Stimulated activated CD4-positive, alpha-beta T cell treated with anti-CD3 and anti-CD28 coated beads, Interleukin-12 subunit alpha, Interleukin-12 subunit beta, amount 100 ng/mL, for 24 hours (primary cell): Measurements from ENCODE around the gene UPP1.
"Not testable (repeated sequence)": the region's sequence is repeated elsewhere in the genome, so short reads cannot be mapped to it uniquely, and the experiment has no call there.

Experiments
- DNase-seq, 2 experiments: peaks; one replicate each; pipeline ENCODE4 v3.0.0-alpha.2; 2020; ENCODE audit warnings: low read depth in 2 of 2

The UPP1 gene

DNA sequence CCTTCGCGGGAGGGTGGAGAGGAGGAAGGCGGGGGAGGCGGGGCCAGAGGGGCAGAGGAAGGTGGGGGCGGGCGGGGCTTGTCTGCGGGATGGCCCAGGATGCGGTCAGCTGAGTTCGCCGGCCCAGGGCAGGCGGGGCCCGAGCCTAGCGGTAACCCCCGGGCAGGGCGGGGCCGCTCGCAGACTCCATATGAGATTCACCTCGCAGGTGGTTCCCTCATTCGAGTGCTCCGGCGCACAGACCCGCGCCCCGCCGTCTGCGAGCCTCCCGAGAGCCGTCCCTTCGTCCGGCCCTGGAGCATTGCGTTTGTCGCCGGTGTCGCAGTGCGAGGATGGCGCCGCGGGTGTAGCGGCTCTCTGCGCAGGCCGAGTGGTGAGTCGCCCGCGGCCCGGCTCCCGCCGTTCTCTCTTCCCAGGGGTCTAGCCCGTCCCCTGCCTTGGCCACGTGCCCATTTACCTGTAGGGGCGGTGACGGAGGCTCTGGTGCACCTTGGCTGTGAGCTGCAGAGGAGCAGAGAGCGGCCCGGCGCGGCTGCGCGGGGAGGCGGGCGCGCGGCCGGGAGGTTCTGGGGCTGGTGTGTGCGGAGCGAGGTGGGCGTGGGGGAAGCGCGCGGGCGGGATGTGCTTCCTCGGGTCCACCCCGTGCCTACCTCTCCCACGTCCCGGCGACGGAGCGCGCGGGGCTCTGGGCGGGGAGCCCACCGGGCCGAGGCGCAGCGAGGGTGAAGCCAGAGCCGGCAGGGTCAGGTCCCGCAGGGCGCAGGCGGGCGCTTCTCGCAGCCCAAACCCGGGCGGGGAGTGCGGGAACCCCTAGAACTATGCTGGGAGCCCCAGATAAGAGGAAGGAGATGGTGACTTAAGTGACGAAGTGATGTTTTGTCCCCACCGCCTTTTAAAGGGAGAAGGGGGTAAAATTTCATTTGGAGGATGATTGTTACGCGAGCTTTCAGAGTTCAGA is at the start of gene UPP1:
TSS of gene UPP1 (plus strand) at position 220 of the 958 bp plus-strand sequence. CDS start 5,519 bp downstream, outside the sequence.
- DNase-seq: peak; percentile 71 to 86

- no peak for DNase-seq
Measured at GRCh38 chr7:48040944-48041652, 48.0 kb upstream of the UPP1 start.

DNA sequence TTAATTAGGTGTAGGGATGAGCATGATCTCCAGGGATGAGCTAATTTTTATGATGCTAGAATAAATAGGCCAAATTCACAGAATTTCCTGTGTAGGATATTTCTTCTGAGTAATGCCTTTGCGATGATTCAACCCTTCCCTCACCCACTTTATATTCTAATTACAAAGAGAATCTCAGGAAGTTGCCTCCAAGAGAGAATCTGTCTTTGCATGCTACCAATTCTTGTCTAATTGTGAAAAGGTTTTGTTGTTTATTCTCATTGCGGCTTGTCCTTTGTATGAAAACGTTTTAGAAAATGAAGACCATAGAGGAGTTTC is 47.5 kb upstream of the UPP1 start:
- DNase-seq: no peak

- DNase-seq: no peak
Measured at GRCh38 chr7:48042216-48042615, 46.8 kb upstream of the UPP1 start.

GRCh38 chr7:48042636-48043035 is 46.4 kb upstream of the UPP1 start:
- no peak for DNase-seq

DNA sequence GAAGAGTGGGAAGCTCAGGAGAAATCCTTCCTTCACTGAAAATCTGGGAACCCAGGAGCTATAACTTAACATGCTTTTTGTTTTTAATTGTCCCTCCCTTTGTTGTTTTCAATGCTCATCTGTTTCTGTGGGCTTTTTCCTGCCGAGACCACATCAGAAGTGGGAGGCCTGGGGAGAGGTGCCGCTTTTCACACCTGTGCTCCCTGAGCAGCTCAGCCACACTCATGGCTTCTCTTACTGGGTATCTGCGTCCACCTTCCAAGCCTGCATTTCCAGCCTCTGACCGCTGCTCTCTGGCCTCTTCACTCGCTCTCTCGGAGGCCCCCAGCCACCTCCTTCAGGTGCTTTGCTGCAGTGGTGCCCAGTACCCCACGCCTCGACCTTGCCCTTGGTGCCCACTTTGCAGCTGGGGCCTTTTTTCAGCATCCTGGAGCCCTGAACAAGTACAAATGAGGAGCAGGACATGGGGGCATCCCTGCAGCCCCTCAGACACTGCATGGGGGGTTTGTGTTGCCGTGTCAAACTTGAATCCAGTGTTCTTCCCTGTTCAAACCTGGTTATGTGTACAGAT is 43.8 kb upstream of the UPP1 start:
- no peak for DNase-seq

DNA sequence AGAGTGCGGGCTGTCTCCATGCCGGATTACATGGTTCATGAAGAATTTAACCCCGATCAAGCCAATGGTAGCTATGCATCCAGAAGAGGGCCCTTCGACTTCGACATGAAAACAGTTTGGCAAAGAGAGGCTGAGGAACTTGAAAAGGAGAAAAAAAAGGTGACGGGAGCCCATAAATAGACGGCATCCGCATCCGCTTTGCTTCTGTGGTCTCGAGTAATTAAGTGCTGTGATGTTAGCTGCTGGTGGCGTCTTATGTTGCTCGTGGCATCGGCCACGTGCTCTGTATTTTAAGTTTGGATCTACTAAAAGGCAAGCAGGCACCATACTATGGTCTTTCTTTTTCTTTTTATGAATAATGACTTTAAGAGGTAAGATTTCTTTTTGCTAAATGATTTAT is 42.6 kb upstream of the UPP1 start:
- DNase-seq: no peak

- DNase-seq: no peak
Measured at GRCh38 chr7:48048113-48048512, 41.0 kb upstream of the UPP1 start.

GRCh38 chr7:48049850-48050249 is 39.2 kb upstream of the UPP1 start:
- DNase-seq: no peak

DNA sequence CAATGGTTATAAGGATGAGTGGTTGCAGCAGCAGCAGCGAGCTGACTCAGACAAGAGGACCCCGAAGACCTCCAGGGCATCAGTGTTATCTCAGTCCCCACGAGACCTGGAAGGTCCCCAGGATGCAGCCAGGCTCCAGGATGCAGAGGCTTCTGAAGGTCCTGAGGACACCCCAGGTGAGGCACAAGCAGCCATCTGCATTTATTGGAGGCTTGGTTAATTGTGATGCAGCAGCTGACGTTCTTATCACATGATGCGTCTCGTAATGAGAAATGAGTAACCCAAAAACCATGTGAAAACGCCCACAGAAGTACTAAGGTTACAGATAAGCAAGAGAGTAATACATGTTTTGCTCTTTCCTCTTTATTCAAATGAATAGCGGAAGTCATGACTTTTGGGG is 36.3 kb upstream of the UPP1 start:
- no peak for DNase-seq

- no peak for DNase-seq
Measured at GRCh38 chr7:48053736-48054135, 35.3 kb upstream of the UPP1 start.

DNA sequence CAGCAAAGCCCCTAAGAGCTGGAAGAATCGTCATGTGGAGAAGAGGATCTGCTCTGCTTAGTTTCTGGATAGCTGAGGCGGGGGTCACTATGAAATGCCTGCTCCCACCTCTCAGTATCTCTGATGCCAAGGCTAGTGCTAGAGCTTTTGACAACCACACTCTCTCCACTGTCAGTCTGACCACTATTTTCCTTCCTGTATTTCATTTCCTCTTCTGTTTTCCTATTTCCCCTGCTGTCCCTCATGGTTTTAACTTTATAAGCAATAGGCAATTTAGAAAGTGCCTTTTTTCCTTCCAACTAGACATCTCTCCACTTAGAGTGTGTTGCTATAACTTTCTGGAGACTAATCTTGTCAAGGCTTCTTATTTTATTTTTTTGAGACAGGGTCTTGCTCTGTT is 30.1 kb upstream of the UPP1 start:
- no peak for DNase-seq

DNA sequence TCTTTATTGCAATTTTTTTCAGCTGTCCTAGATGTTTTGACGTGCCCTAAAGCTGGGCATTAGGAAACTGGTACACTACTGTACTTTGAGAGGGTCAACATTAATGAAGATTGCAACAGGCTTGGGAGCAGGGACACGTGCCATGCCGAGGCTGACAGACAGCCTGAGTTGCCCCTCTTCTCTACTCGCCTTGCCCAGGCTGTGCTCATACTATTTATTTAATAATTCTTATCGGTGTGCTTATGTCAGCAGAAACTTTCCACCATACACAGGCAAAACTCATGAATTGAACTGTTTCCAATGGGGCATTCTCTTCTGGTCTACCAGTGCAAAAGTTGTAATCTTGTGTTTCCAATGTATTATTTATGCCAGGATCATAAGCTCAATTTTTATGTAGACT is 29.4 kb upstream of the UPP1 start:
- no peak for DNase-seq

DNA sequence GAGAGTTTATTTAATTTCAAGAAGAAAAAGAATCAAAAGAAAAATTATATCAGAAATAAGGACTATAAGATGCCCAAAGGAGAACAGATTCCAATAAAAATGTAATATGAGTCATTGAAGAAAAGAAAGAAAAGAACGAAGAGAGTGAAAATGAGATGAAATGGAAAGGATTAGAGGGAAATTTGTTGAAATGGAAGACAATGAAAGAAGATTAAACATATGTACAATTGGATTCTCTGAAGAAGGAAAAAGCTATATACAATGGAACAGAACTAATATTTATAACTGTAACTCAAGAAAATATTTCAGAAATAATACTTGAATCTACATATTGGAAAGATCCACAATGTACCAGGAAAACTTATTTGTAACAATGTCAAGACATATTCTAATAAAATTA is 25.1 kb upstream of the UPP1 start:
- no peak for DNase-seq

DNA sequence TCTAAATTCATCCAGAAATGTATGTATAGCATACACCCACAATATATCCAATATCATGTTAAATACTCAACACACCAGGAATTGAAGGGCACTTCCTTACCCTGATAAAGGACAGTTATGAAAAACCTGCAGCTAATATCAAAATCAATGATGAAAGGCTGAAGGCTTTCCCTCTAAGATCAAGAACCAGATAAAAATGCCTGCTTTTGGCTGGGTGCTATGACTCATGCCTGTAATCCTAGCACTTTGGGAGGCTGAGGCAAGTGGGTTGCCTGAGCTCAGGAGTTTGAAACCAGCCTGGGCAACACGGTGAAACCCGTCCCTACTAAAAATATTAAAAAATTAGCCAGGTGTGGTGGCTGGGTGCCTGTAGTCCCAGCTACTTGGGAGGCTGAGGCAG is 21.6 kb upstream of the UPP1 start:
- DNase-seq: no peak

DNA sequence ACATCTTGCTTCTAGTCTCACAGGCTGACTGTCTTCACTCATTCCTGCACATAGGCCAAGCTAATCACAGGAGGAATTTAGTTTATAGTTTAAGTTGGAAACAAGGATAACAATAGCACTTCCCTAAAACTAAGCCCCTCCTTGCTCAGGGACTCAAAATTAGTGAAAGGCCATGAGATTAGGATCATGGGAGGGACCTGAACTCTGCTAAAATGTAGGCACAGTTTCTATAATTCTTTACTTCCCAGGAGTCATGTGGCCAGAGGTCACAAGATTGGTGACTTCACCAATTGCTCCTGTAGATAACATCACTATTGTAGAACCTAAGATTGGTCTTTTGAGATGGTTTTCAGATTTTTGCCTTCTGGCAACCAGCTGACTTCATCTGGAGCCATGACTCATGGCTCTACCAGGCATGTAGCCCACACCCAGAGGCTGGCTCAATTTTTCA is 14.8 kb upstream of the UPP1 start:
- DNase-seq: no peak

- no peak for DNase-seq
Measured at GRCh38 chr7:48077423-48077822, 11.6 kb upstream of the UPP1 start.

- DNase-seq: no peak
Measured at GRCh38 chr7:48078470-48078869, 10.6 kb upstream of the UPP1 start.

DNA sequence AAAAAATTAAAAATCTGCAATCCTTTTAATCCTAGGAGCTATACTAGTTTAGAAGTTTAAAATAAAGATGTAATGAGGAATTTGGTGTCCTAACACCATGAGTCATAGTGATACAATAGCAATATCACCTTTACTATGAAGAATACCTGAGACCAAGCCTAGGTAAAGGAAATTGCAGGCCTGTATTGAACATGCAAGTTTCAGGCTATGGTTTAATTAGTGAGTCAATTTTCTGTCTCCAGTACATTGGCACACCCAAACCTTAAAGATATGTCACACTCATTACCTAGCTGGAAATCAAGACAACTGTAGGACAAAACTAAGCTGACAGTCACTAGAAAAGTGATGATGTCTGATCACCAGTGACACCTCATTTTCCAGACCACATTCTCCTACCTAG is 6.7 kb upstream of the UPP1 start:
- DNase-seq: not testable (repeated sequence)

GRCh38 chr7:48083114-48083830 is 5.8 kb upstream of the UPP1 start:
- no peak for DNase-seq

GRCh38 chr7:48084727-48085432 is 4.2 kb upstream of the UPP1 start:
- DNase-seq: peak; percentile 55 to 64

- no peak for DNase-seq
Measured at GRCh38 chr7:48085433-48085791, 3.7 kb upstream of the UPP1 start.
